ENCODE measurements around the gene SYTL2.

GRCh38 chr11:85685820-85686459 lies 125.0 kb downstream of the SYTL2 start, which contains the start of gene CCDC89:
- no peak for TF ChIP-seq EZH2 (IDR thresholded peaks at IDR 0.05; ENCODE audit: borderline replicate concordance, low read depth, low read length, poor library complexity, severe bottlenecking)
- TF ChIP-seq, protein P1, sequence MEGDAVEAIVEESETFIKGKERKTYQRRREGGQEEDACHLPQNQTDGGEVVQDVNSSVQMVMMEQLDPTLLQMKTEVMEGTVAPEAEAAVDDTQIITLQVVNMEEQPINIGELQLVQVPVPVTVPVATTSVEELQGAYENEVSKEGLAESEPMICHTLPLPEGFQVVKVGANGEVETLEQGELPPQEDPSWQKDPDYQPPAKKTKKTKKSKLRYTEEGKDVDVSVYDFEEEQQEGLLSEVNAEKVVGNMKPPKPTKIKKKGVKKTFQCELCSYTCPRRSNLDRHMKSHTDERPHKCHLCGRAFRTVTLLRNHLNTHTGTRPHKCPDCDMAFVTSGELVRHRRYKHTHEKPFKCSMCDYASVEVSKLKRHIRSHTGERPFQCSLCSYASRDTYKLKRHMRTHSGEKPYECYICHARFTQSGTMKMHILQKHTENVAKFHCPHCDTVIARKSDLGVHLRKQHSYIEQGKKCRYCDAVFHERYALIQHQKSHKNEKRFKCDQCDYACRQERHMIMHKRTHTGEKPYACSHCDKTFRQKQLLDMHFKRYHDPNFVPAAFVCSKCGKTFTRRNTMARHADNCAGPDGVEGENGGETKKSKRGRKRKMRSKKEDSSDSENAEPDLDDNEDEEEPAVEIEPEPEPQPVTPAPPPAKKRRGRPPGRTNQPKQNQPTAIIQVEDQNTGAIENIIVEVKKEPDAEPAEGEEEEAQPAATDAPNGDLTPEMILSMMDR (conservative IDR thresholded peaks at IDR 0.05; ENCODE audit: low read depth, low read length), result no peak
